Suprapubic skin (tissue), 4 donors: ENCODE results near the gene ADCY5.

Experiments
- CTCF ChIP-seq, 2 donors: fragments of 200-600 bp in 1 of 2; fragments of 450-650 bp in 1 of 2; sonication (generic) in 1 of 2; IDR thresholded peaks; one replicate each; pipeline ENCODE4 v1.5.1; 2016 to 2019; ENCODE audit warnings: antibody characterized with exemption in 2 of 2, mild to moderate bottlenecking in 1 of 2, moderate library complexity in 1 of 2
- EP300 ChIP-seq: sonication (generic); formaldehyde crosslinking; IDR thresholded peaks from one replicate; pipeline ENCODE4 v1.6.1; 2017; ENCODE audit warnings: antibody characterized with exemption
- POLR2A ChIP-seq, 2 donors: fragments of 450-650 bp; IDR thresholded peaks; one replicate each; pipeline ENCODE4 v1.6.1; 2017; ENCODE audit warnings: antibody characterized with exemption in 2 of 2, mild to moderate bottlenecking in 2 of 2, moderate library complexity in 2 of 2
- POLR2AphosphoS5 ChIP-seq, 3 donors: sonication (generic); formaldehyde crosslinking; IDR thresholded peaks; one replicate each; pipeline ENCODE4 v1.6.1; 2017; ENCODE audit warnings: antibody characterized with exemption in 3 of 3

GRCh38 chr3:123419181-123419849 lies 29.6 kb downstream of the ADCY5 start:
- TF ChIP-seq CTCF (IDR thresholded peaks at IDR 0.05) (no peak), EP300 (peak; percentile 52), POLR2AphosphoS5 (IDR thresholded peaks at IDR 0.05) (no peak), POLR2A (IDR thresholded peaks at IDR 0.05) (no peak)
